ENCODE data around the gene KRTAP3-3. TPM values are rescaled to one million over a fixed set of nuclear protein-coding genes. Genes with fewer than 3 reads are reported as not detected.

The KRTAP3-3 gene
- total RNA-seq, 1 experiment from 2014 or later: not detected

DNA sequence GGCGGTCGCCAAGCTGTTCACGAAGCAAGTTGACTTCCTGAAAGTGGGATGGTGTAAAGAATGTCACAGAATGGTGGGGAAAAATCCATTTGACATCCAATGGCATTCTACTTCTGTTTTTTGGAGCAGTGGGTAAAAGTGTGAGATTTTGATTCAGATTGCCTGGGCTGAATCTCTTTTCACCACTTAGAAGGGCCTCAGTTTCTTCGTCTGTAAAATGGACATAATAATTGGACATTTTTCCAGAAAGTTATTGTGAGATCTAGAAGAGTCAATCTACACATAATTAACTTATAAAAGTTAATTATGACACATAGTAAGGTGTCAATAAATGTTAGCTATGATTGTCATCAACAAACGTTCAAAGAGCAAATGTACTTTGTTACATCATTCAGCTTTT is 12.8 kb downstream of the KRTAP3-3 start:
- H3K4me3 ChIP-seq: no peak overlapping the region
- no peaks in the 10 kb centered on the region for H3K27me3 ChIP-seq
- no peak for DNase-seq
- H3K36me3 ChIP-seq: no peaks in the 10 kb centered on the region
- H3K9me3 ChIP-seq: no peaks in the 10 kb centered on the region

DNA sequence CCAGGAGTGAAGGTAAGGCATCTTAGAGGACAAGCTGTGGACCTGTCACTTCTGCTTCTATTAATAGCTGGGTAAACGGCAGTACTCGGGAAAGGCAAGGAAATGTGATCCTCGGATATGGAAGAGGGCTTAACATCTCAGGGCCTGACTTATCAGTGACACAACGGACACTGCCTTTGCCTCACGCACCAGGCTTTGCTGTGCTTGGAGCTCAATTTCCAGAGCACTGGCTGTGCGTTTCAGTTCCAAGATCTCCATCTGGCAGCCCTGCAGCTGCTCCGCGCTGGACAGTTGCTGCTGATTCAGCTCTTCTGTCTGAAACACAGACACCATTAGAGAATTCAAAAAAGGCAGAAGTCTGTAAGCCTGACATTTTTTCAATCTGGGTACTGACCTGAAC is 13.4 kb downstream of the KRTAP3-3 start:
- H3K9me3 ChIP-seq: no peaks in the 10 kb centered on the region
- no peaks in the 10 kb centered on the region for H3K36me3 ChIP-seq
- DNase-seq: no peak
- H3K27me3 ChIP-seq: no peaks in the 10 kb centered on the region
- H3K4me3 ChIP-seq: no peak overlapping the region

DNA sequence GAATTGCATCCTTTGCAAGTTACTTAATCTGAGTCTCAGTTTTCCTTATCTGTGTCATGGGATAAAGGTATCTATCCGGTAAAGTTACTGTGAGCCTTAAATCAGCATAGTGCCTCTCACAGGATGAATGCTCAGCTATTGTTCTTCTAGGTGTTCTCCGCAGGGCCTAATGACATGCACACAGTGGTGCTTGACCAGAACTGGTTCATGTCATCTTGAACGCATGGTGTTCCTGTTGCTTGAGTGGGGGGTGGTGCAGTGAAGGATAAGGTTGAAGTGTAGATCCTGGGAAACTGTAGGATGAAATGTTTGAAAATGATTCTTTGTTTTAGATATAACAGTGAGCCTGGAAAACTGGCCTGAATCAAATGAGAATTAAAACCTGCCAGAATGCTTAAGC is 13.8 kb downstream of the KRTAP3-3 start:
- Histone ChIP-seq H3K9me3 (no peaks in the 10 kb centered on the region), H3K27me3 (no peaks in the 10 kb centered on the region), H3K4me3 (no peak overlapping the region), H3K36me3 (no peaks in the 10 kb centered on the region)
- DNase-seq: no peak

DNA sequence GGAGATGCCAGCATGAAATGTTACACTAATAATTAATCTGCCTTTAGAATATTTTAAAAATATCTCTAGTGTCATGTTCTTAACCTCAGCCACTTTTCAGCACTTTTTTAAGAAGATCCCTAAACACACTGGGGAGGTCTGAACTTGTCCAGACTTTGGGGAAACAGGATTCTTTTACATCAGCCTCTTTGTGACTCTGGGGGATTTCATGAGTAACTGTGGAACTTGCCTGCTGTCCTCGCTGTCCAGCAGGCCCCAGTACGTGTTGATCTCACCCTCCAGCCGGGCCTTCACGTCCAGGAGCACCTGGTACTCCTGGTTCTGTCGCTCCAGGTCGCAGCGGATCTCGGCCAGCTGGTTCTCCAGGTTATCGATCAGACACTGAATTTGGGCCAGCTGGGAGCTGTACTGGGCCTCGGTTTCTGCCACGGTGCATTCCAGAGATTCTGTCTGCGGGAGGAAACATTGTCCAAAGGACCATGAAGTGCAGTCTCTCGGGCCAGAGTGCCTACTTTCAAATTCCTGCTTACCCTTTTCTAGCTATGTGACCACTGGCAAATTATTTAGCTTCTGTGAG is 15.3 kb downstream of the KRTAP3-3 start:
- Histone ChIP-seq H3K36me3 (no peaks in the 10 kb centered on the region), H3K9me3 (no peaks in the 10 kb centered on the region), H3K27me3 (no peaks in the 10 kb centered on the region), H3K4me3 (no peak overlapping the region)
- no peak for DNase-seq

DNA sequence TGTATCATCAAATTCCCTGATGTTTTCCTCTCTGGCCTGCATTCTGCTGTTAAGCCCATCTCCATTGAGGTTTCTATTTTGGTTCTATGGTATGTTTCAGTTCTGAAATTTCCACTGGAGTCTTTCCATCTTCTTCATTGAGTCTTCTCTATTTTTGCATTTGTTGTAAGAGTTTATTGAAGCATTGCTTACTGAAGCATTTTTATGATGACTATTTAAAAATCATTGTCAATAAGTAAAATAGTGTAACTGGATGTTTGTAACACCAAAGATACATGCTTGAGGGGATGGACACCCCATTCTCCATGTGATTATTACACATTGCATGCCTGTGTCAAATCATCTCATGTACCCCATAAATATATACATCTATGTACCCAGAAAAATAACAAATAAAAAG is 18.4 kb downstream of the KRTAP3-3 start:
- no peak for DNase-seq
- no peaks in the 10 kb centered on the region for H3K9me3 ChIP-seq
- no peaks in the 10 kb centered on the region for H3K36me3 ChIP-seq
- H3K4me3 ChIP-seq: no peak overlapping the region
- no peaks in the 10 kb centered on the region for H3K27me3 ChIP-seq

DNA sequence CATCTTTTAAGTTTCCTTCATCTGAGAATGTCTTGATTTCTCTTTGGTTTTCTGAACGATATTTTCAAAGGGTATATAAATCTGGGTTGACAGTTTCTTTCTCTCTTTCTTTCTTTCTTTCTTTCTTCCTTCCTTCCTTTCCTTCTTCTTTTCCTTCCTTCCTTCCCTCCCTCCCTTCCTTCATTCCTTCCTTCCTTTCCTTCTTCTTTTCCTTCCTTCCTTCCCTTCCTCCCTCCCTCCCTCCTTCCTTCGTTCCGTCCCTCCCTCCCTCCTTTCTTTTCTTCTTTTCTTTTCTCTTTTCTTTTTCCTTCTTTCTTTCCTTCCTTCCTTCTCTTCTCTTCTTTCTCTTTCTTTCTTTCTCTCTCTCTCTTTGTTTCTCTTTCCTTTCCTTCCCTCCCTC is 19.6 kb downstream of the KRTAP3-3 start:
- no peak for DNase-seq
- Histone ChIP-seq H3K9me3 (0 out of 2 replicates have a peak, but pooled peaks cover 2% of the 10 kb centered on the region), H3K4me3 (no peak overlapping the region), H3K36me3 (no peaks in the 10 kb centered on the region), H3K27me3 (no peaks in the 10 kb centered on the region)

DNA sequence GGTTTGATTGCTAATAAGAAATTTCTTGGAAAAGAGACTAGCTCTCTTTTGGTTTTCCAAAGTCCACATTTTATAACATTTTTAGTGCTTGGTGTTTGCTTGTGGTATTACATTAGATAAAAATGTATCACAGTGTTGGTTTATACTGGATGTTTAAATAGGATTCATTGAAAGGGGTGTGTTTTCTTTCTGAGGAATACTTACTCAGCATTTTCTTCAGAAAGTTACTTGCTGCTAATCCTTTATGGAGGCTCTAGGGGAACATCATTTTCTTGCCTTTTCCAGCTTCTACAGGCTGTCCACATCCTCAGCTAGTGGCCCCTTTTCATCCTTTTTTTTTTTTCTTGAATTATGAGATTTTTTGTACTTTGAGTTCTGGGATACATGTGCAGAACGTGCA is 26.4 kb downstream of the KRTAP3-3 start:
- no peak for DNase-seq
- peaks cover 9% of the 10 kb centered on the region; the same call in 1 of the 2 replicates for H3K9me3 ChIP-seq
- H3K4me3 ChIP-seq: no peak overlapping the region
- no peaks in the 10 kb centered on the region for H3K27me3 ChIP-seq
- H3K36me3 ChIP-seq: no peaks in the 10 kb centered on the region

DNA sequence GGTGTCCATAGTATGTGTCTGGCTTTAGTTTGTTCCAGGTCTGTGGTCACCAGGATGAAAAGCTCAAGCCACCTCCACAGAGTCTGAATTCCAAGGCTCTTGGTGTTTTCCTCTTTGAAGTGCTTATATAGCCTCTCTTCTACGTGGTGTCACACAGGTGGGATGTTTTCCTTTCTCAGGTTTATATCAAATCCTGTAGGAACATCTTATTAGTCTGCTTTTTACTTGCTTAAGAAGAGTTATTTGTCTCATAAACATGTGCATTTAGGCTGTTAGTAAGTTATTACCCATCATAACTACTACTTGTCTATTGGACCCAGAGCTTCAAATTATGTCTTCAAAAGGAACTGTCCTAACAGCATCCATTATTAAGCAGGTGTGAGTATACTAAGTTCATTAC is 27.1 kb downstream of the KRTAP3-3 start, which contains the start of gene KRT39:
Gene KRT39 (minus strand): TSS at position 101 of the 400 bp plus-strand sequence. CDS start 92 bp downstream, at position 9.
- Histone ChIP-seq H3K9me3 (peaks cover 9% of the 10 kb centered on the region; the same call in 1 of the 2 replicates), H3K36me3 (no peaks in the 10 kb centered on the region), H3K4me3 (no peak within 1 kb of the TSS), H3K27me3 (no peaks in the 10 kb centered on the region)
- DNase-seq: no peak

DNA sequence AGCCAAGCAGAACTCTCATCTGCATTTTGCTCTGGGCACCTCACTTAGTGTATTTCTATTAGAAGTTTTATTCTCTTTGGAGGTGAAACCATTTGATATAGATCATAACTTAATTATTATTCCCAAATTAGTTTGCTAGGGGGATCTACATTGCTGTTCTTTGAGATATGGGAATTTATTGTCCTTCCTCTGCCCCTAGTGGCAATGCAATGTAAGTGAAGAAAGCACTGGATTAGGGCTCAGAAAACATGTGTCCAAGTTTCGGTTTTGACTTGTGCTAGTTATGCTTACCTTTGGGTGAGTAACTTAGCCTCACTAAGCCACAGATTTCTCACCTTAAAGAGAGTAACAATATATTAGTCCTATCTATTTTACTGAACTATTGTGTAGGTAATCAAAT is 30.1 kb downstream of the KRTAP3-3 start:
- Histone ChIP-seq H3K9me3 (peaks cover 7% of the 10 kb centered on the region; the same call in 1 of the 2 replicates), H3K27me3 (no peaks in the 10 kb centered on the region), H3K4me3 (no peak overlapping the region), H3K36me3 (no peaks in the 10 kb centered on the region)
- DNase-seq: no peak

DNA sequence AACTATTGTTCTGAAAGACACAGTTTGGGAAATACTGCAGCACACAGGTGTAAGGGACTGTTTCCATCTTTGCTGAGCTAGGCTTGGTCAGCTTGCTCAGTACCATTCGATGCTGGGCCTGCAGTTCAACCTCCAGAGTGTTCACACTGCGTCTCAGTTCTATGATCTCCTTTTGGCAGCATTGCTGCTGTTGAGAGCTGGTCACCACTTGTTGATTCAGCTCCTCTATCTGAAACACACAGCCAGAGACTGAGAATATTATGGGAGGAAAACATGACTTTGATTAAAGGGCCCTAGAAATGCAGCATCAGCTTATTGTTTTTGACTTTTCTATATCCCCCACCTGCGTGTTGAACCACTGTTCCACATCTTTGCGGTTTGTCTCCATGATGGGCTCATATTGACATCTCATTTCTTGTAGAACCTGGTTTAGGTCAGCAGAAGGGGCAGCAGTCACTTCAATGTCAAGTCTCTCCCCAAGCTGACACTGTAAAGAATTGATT is 31.9 kb downstream of the KRTAP3-3 start:
- peaks cover 7% of the 10 kb centered on the region; the same call in 1 of the 2 replicates for H3K9me3 ChIP-seq
- no peak for DNase-seq

DNA sequence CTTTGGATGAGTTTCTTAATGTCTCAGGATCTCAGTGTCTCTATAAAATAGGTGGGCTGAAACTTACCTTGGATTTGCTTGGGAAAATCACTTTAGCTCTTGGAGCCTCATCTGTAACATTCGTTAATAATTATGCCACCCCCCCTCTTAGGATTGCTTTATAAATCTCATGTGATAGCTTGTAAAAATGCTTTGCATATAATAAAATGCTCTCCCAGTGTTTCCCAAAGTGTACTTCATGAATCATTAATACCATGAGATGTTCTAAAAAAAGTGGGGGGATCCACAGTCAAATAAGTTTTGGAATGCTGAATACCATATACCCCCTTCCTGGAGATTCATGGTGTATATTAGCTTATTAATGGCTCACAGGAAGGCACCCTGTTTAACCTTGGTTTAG is 32.4 kb downstream of the KRTAP3-3 start:
- Histone ChIP-seq H3K27me3 (no peaks in the 10 kb centered on the region), H3K4me3 (no peak overlapping the region), H3K36me3 (no peaks in the 10 kb centered on the region), H3K9me3 (peaks cover 7% of the 10 kb centered on the region; the same call in 1 of the 2 replicates)
- no peak for DNase-seq

More for the DNA sequence above, 31.9 kb downstream of the KRTAP3-3 start:
- H3K4me3 ChIP-seq: no peak overlapping the region
- H3K36me3 ChIP-seq: no peaks in the 10 kb centered on the region
- no peaks in the 10 kb centered on the region for H3K27me3 ChIP-seq

DNA sequence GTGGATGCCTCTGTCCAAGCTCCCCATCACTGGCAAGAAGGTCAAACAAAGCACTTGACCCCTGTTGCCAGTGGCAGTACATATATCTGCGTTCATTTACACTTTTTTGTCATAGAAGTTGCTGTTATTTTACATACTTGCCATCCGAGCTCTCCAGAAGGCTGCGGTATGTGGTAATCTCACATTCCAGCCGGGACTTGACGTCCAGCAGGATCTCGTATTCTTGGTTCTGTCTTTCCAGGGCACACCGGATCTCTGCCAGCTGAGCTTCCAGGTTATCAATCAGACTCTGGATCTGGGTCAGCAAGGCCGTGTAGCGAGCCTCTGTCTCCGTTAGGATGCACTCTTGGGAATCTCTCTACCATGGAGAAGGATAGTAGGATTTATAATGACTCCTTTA is 33.8 kb downstream of the KRTAP3-3 start:
- H3K9me3 ChIP-seq: peaks cover 4% of the 10 kb centered on the region; the same call in 1 of the 2 replicates
- no peak overlapping the region for H3K4me3 ChIP-seq
- no peaks in the 10 kb centered on the region for H3K27me3 ChIP-seq
- no peak for DNase-seq
- H3K36me3 ChIP-seq: no peaks in the 10 kb centered on the region

DNA sequence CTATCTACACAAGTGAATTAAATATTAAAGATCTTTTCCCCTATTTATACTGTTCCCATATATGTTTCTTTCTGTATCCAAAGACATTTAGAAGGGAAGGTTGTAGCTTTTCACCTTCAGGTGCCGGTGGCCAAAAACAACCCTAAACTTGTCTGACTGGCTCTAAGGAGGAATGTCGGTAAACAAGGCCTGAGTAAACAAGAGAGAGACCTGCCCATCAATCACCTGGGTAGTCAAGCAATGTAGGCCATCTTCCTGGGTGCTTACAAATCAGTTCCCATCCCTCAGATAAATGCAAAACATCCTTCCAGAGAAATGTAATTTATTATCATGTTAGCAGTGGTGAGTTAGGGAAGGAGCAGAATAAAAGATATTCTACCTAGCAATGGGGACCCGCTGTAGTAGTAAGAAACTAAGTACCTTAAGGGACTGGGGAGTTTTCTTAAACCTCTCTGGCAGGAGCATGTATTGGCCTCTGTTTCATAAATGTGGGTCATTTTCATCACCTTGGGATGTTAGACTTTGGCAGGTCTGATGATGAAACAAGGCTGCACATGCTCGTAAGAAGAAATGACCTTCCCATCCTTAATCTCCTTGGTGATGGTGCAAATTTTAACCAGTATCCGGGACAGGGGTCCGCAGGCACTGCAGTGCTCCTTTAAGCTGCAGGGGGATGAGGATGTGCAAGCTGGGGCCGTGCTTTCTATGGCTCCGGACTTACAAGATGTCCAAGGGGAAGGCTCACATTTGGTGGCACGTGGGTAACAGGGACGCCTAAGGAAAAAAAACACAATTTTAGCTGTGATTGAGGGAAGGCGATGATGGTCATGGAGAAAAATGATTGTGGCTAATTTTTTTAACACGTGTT is 35.6 kb downstream of the KRTAP3-3 start:
- H3K36me3 ChIP-seq: no peaks in the 10 kb centered on the region
- no peaks in the 10 kb centered on the region for H3K9me3 ChIP-seq
- no peak overlapping the region for H3K4me3 ChIP-seq
- no peaks in the 10 kb centered on the region for H3K27me3 ChIP-seq
- no peak for DNase-seq

DNA sequence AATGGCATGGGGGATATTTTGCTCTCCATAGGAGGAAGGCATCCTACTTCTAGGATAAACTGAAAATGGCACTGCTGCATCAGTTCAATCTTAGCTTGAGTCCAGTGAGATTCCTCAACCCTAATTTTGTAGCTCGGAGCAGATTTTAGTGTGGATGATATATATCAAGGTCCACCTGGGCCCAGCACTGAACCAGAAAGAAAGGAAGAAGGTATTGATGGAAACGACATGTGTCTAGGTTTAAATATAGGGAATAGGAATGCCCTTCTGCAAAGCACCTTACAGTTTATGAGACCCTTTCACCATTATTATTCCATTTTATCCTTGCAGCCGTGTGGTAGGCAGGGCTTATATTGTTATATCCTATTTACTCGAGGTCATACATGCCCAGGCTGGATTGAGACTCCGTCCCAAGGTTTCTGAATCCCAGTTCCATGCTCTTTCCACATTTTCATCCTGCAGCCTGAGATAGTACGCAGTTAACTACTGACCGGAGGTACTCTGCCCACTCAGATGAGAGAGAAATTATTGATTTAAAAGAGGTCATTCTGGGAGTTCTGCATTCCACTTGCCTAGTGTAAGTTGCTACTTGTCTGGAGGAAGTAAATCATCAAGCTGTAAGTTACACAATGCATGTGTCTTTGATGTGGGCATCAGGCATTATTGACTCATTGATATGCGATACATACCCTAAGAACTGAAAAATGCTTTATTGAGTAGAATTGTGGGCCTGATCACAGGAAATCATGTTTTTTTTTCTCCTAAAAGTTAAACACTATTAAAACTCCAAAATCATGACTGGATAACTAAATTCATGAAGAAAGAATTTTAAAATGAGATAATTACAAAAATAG is 37.3 kb downstream of the KRTAP3-3 start:
- Histone ChIP-seq H3K9me3 (no peaks in the 10 kb centered on the region), H3K4me3 (no peak overlapping the region), H3K36me3 (no peaks in the 10 kb centered on the region), H3K27me3 (no peaks in the 10 kb centered on the region)
- DNase-seq: peak; percentile 52

DNA sequence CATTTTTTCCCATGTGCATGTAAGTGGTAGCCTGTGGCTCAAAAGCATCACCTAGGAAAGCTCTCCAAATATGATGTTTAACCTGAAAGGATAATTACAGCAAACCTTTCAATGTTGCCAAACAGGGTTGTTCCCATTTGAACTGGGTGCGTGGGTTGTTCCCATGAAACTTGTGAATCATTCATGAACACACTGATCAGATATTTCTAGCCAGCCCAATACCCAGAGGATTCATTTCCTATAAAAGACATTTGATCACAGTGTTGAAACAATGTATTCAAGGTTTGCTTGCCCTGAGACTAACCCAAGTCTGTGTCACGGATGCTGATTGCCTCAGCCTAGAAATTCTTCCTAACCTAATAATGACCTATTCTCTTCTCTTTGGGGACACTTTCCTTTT is 40.1 kb downstream of the KRTAP3-3 start:
- Histone ChIP-seq H3K27me3 (no peaks in the 10 kb centered on the region), H3K4me3 (no peak overlapping the region), H3K9me3 (no peaks in the 10 kb centered on the region), H3K36me3 (no peaks in the 10 kb centered on the region)
- peak; percentile 76 for DNase-seq

DNA sequence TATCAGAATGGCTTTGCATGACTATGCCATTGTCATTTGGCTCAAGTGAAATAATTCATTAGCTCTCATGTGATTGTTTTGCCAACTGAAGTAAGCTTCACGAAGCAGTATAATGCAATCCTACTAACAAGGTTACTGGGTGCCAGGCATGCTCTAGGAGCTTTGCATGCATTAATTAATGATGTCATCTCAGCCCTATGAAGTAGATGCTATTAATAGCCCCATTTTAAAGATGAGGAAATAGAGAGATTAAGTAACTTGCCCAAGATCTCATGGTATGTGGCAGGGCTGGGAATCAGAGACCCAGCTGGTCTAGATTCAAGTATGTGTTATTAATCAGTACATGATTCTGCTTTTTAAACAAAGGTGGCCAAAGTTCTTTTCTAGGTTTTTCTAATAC is 41.3 kb downstream of the KRTAP3-3 start:
- no peaks in the 10 kb centered on the region for H3K27me3 ChIP-seq
- no peaks in the 10 kb centered on the region for H3K9me3 ChIP-seq
- no peaks in the 10 kb centered on the region for H3K36me3 ChIP-seq
- no peak overlapping the region for H3K4me3 ChIP-seq
- peak; percentile 71 for DNase-seq

DNA sequence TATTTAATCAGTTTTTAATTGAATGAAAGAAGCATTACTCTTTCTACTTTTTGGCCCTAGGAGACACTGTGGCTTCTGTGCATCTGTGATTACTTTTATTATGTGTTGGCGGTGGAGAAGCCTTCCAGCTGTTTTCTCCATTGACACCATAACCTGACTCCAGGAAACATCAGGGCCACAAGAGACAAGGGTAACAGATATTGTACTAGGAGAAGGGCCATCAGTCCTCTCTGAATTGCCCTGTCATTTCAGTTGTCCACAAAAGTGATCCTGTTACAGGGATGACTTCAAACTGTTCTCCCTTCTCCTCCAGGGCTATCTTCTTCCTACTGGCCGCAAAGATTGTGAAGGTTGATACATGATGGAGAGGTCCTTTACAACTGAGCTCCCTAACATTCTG is 41.8 kb downstream of the KRTAP3-3 start:
- no peaks in the 10 kb centered on the region for H3K9me3 ChIP-seq
- H3K36me3 ChIP-seq: no peaks in the 10 kb centered on the region
- H3K4me3 ChIP-seq: no peak overlapping the region
- no peaks in the 10 kb centered on the region for H3K27me3 ChIP-seq
- no peak for DNase-seq

Measured in MG63 (cell line).